ENCODE measurements around the gene PACRG.

DNA sequence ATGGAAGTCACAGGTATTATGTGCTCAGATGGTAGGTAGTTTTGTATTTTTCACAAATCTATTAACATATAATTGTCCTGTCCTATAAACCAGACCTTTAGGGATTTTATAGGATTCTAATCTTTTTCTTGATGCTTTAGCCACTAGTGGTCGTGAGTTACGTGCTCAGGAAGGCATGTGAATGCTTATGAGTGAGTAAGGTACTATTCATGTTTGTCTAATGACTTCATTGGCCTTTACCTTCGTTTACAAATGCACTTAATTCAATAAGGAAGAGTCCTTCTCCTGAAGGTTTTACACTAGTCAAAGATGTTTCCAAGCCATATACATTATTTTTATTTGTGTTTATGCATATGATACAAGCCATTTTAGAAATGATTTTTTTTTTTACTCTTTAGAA, 23.0 kb downstream of the PACRG start:
- TF ChIP-seq, protein P1, sequence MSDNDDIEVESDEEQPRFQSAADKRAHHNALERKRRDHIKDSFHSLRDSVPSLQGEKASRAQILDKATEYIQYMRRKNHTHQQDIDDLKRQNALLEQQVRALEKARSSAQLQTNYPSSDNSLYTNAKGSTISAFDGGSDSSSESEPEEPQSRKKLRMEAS (CRISPR knock-in tag; IDR thresholded peaks at IDR 0.05): no peak
- TF ChIP-seq, protein P2, sequence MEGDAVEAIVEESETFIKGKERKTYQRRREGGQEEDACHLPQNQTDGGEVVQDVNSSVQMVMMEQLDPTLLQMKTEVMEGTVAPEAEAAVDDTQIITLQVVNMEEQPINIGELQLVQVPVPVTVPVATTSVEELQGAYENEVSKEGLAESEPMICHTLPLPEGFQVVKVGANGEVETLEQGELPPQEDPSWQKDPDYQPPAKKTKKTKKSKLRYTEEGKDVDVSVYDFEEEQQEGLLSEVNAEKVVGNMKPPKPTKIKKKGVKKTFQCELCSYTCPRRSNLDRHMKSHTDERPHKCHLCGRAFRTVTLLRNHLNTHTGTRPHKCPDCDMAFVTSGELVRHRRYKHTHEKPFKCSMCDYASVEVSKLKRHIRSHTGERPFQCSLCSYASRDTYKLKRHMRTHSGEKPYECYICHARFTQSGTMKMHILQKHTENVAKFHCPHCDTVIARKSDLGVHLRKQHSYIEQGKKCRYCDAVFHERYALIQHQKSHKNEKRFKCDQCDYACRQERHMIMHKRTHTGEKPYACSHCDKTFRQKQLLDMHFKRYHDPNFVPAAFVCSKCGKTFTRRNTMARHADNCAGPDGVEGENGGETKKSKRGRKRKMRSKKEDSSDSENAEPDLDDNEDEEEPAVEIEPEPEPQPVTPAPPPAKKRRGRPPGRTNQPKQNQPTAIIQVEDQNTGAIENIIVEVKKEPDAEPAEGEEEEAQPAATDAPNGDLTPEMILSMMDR (IDR thresholded peaks at IDR 0.05): no peak
- no peak for TF ChIP-seq ESRRA (CRISPR knock-in tag; IDR thresholded peaks at IDR 0.05; ENCODE audit: borderline replicate concordance)
- TF ChIP-seq, protein P3, sequence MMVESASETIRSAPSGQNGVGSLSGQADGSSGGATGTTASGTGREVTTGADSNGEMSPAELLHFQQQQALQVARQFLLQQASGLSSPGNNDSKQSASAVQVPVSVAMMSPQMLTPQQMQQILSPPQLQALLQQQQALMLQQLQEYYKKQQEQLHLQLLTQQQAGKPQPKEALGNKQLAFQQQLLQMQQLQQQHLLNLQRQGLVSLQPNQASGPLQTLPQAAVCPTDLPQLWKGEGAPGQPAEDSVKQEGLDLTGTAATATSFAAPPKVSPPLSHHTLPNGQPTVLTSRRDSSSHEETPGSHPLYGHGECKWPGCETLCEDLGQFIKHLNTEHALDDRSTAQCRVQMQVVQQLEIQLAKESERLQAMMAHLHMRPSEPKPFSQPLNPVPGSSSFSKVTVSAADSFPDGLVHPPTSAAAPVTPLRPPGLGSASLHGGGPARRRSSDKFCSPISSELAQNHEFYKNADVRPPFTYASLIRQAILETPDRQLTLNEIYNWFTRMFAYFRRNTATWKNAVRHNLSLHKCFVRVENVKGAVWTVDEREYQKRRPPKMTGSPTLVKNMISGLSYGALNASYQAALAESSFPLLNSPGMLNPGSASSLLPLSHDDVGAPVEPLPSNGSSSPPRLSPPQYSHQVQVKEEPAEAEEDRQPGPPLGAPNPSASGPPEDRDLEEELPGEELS (CRISPR knock-in tag; IDR thresholded peaks at IDR 0.05): no peak
- TF ChIP-seq SMAD3 (CRISPR knock-in tag; IDR thresholded peaks at IDR 0.05; ENCODE audit: borderline replicate concordance): no peak
- no peak for TF ChIP-seq JUN (CRISPR knock-in tag; IDR thresholded peaks at IDR 0.05)
- no peak for TF ChIP-seq ETV6 (CRISPR knock-in tag; IDR thresholded peaks at IDR 0.05)
